ENCODE results near the gene FSIP1. TPM values are rescaled to one million over a fixed set of nuclear protein-coding genes. Genes with fewer than 3 reads are reported as not detected.

FSIP1 gene
- total RNA-seq, 2 donors from 2014 or later, result 4.1 to 5.3 TPM

DNA sequence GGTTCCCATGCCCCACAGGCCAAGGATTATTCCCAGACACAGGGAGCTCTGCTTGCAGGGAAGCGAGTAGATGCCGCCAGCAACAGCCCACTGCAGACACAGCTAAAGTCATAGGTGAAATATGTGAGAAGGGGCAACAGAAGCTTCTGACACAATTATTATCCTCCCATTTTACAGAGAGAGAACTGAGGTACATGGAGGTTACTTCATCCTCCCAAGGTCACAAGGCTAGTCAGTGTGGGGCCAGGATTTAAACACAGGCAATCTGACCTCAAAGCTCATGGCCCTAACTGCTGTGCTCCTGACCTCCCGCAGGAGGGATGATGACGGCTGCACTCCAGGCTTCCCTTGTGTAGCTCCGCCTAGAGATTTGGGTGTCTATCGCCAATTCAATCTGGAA is 15.7 kb upstream of the FSIP1 start:
- Histone ChIP-seq H3K9me3 (no peaks in the 10 kb centered on the region), H3K27ac (no peak overlapping the region), H3K4me3 (no peak overlapping the region), H3K4me1 (no peaks in the 10 kb centered on the region), H3K9ac (ENCODE audit: low read depth in 2 of 2, low read length in 2 of 2) (no peak overlapping the region), H3K27me3 (no peaks in the 10 kb centered on the region), H3K36me3 (no peaks in the 10 kb centered on the region)
- TF ChIP-seq, protein P1, sequence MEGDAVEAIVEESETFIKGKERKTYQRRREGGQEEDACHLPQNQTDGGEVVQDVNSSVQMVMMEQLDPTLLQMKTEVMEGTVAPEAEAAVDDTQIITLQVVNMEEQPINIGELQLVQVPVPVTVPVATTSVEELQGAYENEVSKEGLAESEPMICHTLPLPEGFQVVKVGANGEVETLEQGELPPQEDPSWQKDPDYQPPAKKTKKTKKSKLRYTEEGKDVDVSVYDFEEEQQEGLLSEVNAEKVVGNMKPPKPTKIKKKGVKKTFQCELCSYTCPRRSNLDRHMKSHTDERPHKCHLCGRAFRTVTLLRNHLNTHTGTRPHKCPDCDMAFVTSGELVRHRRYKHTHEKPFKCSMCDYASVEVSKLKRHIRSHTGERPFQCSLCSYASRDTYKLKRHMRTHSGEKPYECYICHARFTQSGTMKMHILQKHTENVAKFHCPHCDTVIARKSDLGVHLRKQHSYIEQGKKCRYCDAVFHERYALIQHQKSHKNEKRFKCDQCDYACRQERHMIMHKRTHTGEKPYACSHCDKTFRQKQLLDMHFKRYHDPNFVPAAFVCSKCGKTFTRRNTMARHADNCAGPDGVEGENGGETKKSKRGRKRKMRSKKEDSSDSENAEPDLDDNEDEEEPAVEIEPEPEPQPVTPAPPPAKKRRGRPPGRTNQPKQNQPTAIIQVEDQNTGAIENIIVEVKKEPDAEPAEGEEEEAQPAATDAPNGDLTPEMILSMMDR (IDR thresholded peaks at IDR 0.05), result no peak
- intact Hi-C loops (cut with DNase I), result no loop called here
- no peak for DNase-seq

DNA sequence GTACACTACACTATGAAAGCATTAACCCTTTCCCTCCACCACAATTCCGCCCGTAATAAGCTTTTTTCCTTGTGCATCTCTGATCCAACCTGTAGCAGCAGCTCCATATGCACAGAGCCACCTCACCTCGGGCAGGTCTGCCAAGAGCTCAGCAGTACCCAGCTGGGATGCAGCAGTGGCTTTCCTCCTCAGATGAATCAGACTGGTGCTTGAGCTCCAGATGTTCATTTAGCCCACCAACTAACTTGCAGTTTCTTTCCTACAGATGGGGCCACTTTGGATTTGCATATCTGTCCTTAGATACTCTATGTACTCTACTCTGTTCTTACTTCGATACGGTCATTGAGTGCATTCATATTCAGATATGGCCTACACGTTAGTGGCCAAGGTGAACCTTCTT is 14.8 kb upstream of the FSIP1 start:
- no peaks in the 10 kb centered on the region for H3K36me3 ChIP-seq
- DNase-seq, result no peak
- no peak overlapping the region for H3K4me3 ChIP-seq
- H3K27me3 ChIP-seq, result no peaks in the 10 kb centered on the region
- H3K9me3 ChIP-seq, result no peaks in the 10 kb centered on the region
- H3K27ac ChIP-seq, result no peak overlapping the region
- TF ChIP-seq, protein P1 (IDR thresholded peaks at IDR 0.05), result no peak
- H3K9ac ChIP-seq (ENCODE audit: low read depth in 2 of 2, low read length in 2 of 2), result no peak overlapping the region
- intact Hi-C loops (cut with DNase I), result no loop called here
- no peaks in the 10 kb centered on the region for H3K4me1 ChIP-seq

DNA sequence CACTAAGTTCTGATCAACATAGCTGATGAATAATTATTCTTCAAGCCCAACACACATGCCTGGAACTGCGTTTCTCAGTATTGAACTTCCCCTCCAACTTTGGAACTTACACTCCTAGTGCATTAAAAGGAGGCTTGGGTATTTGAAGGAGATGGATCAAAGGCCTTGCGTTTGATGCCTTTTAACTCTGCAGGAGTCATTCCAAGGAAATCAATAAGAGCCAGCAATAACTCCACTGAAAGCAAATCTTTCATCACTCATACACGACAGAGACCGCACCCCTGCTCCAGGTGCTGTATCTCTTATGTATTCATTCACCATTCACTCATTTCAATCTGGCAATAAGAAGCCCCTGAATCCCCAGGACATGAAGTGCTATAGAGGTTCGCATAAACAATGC is 14.0 kb upstream of the FSIP1 start:
- Histone ChIP-seq H3K27ac (no peak overlapping the region), H3K9ac (ENCODE audit: low read depth in 2 of 2, low read length in 2 of 2) (no peak overlapping the region), H3K27me3 (no peaks in the 10 kb centered on the region), H3K9me3 (no peaks in the 10 kb centered on the region), H3K4me3 (no peak overlapping the region), H3K36me3 (no peaks in the 10 kb centered on the region), H3K4me1 (no peaks in the 10 kb centered on the region)
- intact Hi-C loops (cut with DNase I), result no loop called here
- no peak for DNase-seq
- TF ChIP-seq, protein P1 (IDR thresholded peaks at IDR 0.05), result no peak

DNA sequence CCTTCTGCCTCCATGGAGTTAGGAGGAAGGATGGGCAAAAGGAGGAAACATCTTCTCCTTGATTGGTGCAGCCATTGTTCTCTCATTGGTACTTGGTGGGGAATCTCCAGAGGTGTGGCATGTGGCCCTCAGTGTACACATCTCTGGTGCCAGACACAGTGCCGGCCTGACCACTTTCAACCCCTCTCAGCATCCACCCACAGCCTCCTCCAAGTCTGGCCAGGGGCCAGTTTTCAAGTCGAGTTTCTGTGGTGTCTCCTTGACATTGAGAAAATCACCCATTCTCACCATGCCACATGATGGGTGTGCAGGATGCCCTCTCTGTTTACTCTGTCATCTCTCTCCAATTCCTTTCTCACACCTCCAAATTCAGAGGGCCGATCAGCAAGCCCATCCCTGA is 12.8 kb upstream of the FSIP1 start:
- intact Hi-C loops (cut with DNase I), result no loop called here
- no peak for DNase-seq
- H3K9me3 ChIP-seq, result no peaks in the 10 kb centered on the region
- no peak overlapping the region for H3K4me3 ChIP-seq
- H3K4me1 ChIP-seq, result no peaks in the 10 kb centered on the region
- H3K27ac ChIP-seq, result no peak overlapping the region
- H3K36me3 ChIP-seq, result no peaks in the 10 kb centered on the region
- TF ChIP-seq, protein P1 (IDR thresholded peaks at IDR 0.05), result no peak
- no peaks in the 10 kb centered on the region for H3K27me3 ChIP-seq
- H3K9ac ChIP-seq (ENCODE audit: low read depth in 2 of 2, low read length in 2 of 2), result no peak overlapping the region

DNA sequence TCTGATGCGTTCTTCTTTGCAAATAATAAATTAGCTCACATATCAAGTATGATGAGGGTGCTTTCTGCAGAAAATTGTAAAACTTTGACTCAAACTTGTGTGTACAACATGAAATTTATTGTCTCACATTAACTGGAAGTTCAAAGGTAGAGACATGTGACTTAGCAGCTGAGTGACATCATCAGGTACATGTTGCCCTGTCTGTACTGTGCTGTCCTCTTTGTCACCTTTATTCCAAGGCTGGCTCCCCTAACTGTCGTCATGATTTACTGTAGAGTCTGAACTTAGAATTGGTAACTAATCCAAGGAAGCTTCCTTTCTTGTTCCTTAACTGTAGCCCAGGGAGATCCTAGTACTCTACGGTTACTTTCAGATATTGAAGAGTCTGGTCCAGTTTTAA is 12.3 kb upstream of the FSIP1 start:
- DNase-seq, result no peak
- no peak overlapping the region for H3K9ac ChIP-seq (ENCODE audit: low read depth in 2 of 2, low read length in 2 of 2)
- intact Hi-C loops (cut with DNase I), result no loop called here
- no peaks in the 10 kb centered on the region for H3K9me3 ChIP-seq
- TF ChIP-seq, protein P1 (IDR thresholded peaks at IDR 0.05), result no peak
- no peaks in the 10 kb centered on the region for H3K27me3 ChIP-seq
- H3K4me1 ChIP-seq, result no peaks in the 10 kb centered on the region
- no peaks in the 10 kb centered on the region for H3K36me3 ChIP-seq
- no peak overlapping the region for H3K4me3 ChIP-seq
- no peak overlapping the region for H3K27ac ChIP-seq

DNA sequence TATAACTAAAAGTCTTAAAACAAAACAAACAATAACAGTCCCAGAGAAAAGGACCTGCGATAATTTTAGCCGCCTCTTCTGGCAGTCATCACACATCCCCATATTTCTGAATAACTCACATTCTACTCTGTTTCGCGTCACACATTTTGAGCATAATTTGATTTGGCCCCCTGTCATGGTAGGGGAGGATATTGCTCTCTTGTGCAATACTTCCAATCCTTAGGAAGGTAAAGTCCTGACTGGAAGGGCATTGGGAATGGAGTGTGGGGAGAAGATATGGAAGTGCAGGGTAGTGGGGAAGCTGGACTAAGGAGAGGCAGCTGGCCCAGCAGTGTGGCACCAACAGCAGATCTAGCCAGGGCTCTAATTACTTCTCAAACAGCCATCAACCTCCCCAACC is 11.3 kb upstream of the FSIP1 start:
- no peaks in the 10 kb centered on the region for H3K27me3 ChIP-seq
- no peak overlapping the region for H3K4me3 ChIP-seq
- no peak overlapping the region for H3K9ac ChIP-seq (ENCODE audit: low read depth in 2 of 2, low read length in 2 of 2)
- no peak overlapping the region for H3K27ac ChIP-seq
- no peaks in the 10 kb centered on the region for H3K36me3 ChIP-seq
- TF ChIP-seq, protein P1 (IDR thresholded peaks at IDR 0.05), result no peak
- H3K9me3 ChIP-seq, result no peaks in the 10 kb centered on the region
- H3K4me1 ChIP-seq, result no peaks in the 10 kb centered on the region
- intact Hi-C loops (cut with DNase I), result no loop called here
- DNase-seq, result no peak

All from colonic mucosa (tissue), 4 donors.